GM23338 (cell line): ENCODE results near the gene ENTPD8. TPM values are rescaled to one million over a fixed set of nuclear protein-coding genes. Genes with fewer than 3 reads are reported as not detected.

ENCODE experiments used
- ATAC-seq: fragments of 200-7000 bp; cut with Tn5 transposase; 3 replicates; pipeline ENCODE4 v1.9.1; 2020
- DNase-seq: peaks from one replicate; pipeline ENCODE4 v3.0.0-alpha.2; 2015; ENCODE audit warnings: low spot score
- H2AFZ ChIP-seq: fragments of 200-600 bp; sonication (generic); 2 replicates; pipeline ENCODE4 v1.8.0; 2016; ENCODE audit warnings: antibody characterized with exemption, mild to moderate bottlenecking, moderate library complexity
- H3F3A ChIP-seq: fragments of 200-600 bp; sonication (generic); replicated peaks from 2 replicates; pipeline ENCODE4 v1.8.0; 2017; ENCODE audit warnings: antibody characterized with exemption, mixed run types, low read depth
- H3K27ac ChIP-seq: fragments of 200-600 bp; sonication (generic); 2 replicates; pipeline ENCODE4 v1.6.1; 2016; ENCODE audit warnings: low read depth
- H3K27me3 ChIP-seq: fragments of 200-600 bp; sonication (generic); 2 replicates; pipeline ENCODE4 v1.8.0; 2016; ENCODE audit warnings: mild to moderate bottlenecking, mixed run types, moderate library complexity; ENCODE audit not compliant: insufficient read depth
- H3K36me3 ChIP-seq: fragments of 200-600 bp; sonication (generic); 2 replicates; pipeline ENCODE4 v1.8.0; 2016; ENCODE audit warnings: mild to moderate bottlenecking; ENCODE audit not compliant: insufficient read depth
- H3K4me1 ChIP-seq: fragments of 200-600 bp; sonication (generic); 2 replicates; pipeline ENCODE4 v1.8.0; 2016; ENCODE audit warnings: mild to moderate bottlenecking, moderate library complexity; ENCODE audit not compliant: insufficient read depth
- H3K4me2 ChIP-seq: fragments of 200-600 bp; sonication (generic); 2 replicates; pipeline ENCODE4 v1.7.1; 2017; ENCODE audit warnings: mixed run types
- H3K4me3 ChIP-seq: fragments of 200-600 bp; sonication (generic); 2 replicates; pipeline ENCODE4 v1.6.1; 2016; ENCODE audit warnings: mixed run types
- H3K79me2 ChIP-seq: fragments of 200-600 bp; sonication (generic); replicated peaks from 2 replicates; pipeline ENCODE4 v1.8.0; 2017; ENCODE audit warnings: mild to moderate bottlenecking; ENCODE audit not compliant: insufficient read depth
- H3K9me2 ChIP-seq: fragments of 200-600 bp; sonication (generic); 2 replicates; pipeline ENCODE4 v1.8.0; 2017; ENCODE audit not compliant: insufficient read depth
- H4K20me1 ChIP-seq: fragments of 200-600 bp; sonication (generic); replicated peaks from 2 replicates; pipeline ENCODE4 v1.8.0; 2017; ENCODE audit warnings: mild to moderate bottlenecking; ENCODE audit not compliant: insufficient read depth
- H3K27ac Mint-ChIP-seq: 2 replicates; pipeline ENCODE4 v1.8.0; 2020; ENCODE audit warnings: inconsistent platforms, mild to moderate bottlenecking, moderate library complexity, mixed read lengths
- H3K27me3 Mint-ChIP-seq: 3 replicates; pipeline ENCODE4 v1.8.0; 2022; ENCODE audit warnings: low read depth, mild to moderate bottlenecking, moderate library complexity, mixed read lengths, inconsistent platforms; ENCODE audit not compliant: insufficient read depth, poor library complexity
- H3K36me3 Mint-ChIP-seq: 3 replicates; pipeline ENCODE4 v1.8.0; 2021; ENCODE audit warnings: low read depth, mild to moderate bottlenecking, inconsistent platforms, moderate library complexity, mixed read lengths
- H3K4me1 Mint-ChIP-seq: 3 replicates; pipeline ENCODE4 v1.8.0; 2020; ENCODE audit warnings: mild to moderate bottlenecking, inconsistent platforms, mixed read lengths
- H3K4me3 Mint-ChIP-seq: 3 replicates; pipeline ENCODE4 v1.8.0; 2021; ENCODE audit warnings: moderate library complexity, mild to moderate bottlenecking, inconsistent platforms, mixed read lengths
- H3K9me3 Mint-ChIP-seq: 3 replicates; pipeline ENCODE4 v1.8.0; 2020; ENCODE audit warnings: moderate library complexity, mild to moderate bottlenecking, inconsistent platforms, mixed read lengths
- CREB1 ChIP-seq: fragments of 250-450 bp; sonication (Bioruptor Pico); IDR thresholded peaks from 2 replicates; pipeline ENCODE4 v1.5.0; 2020; ENCODE audit warnings: low read depth, mild to moderate bottlenecking, moderate library complexity
- EZH2 ChIP-seq: fragments of 200-600 bp; sonication (generic); IDR thresholded peaks from one replicate; pipeline ENCODE4 v1.8.0; 2017; ENCODE audit warnings: antibody characterized with exemption, mild to moderate bottlenecking, low read depth; ENCODE audit not compliant: unreplicated experiment
- JUNB ChIP-seq: IDR thresholded peaks from one replicate; pipeline ENCODE4 v1.6.1; 2016; ENCODE audit warnings: antibody characterized with exemption; ENCODE audit not compliant: unreplicated experiment
- POLR2AphosphoS5 ChIP-seq: IDR thresholded peaks from 2 replicates; pipeline ENCODE4 v1.6.1; 2016; ENCODE audit warnings: antibody characterized with exemption, low read depth
- STAT1 ChIP-seq: IDR thresholded peaks from one replicate; pipeline ENCODE4 v1.6.1; 2016; ENCODE audit warnings: antibody characterized with exemption; ENCODE audit not compliant: unreplicated experiment
- ZNF114 ChIP-seq: fragments of 250-450 bp; sonication (Bioruptor Pico); IDR thresholded peaks from 2 replicates; pipeline ENCODE4 v1.5.0; 2020; ENCODE audit warnings: mild to moderate bottlenecking, moderate library complexity
- ZNF331 ChIP-seq: fragments of 250-450 bp; sonication (Bioruptor Pico); IDR thresholded peaks from 2 replicates; pipeline ENCODE4 v1.5.0; 2020; ENCODE audit warnings: low read depth, mild to moderate bottlenecking, moderate library complexity
- polyA plus RNA-seq: library from polyadenylated mRNA; unstranded; fragments of >200 nt; fragmentation: Nextera tagmentation; extraction: Ambion mirVana; gene quantifications from 2 replicates; pipeline ENCODE4 v1.2.1, GENCODE V29; 2016
- total RNA-seq: library from RNA; depleted of rRNA; stranded (reverse); fragments of >200 nt; shearing (Covaris generic); gene quantifications from 2 replicates; pipeline ENCODE4 v1.2.3, GENCODE V29; 2014
- TF ChIP-seq, protein P1 (sequence below): fragments of 250-450 bp; sonication (Bioruptor Pico); IDR thresholded peaks from 2 replicates; pipeline ENCODE4 v1.5.0; 2020; ENCODE audit warnings: mild to moderate bottlenecking, moderate library complexity
- TF ChIP-seq, protein P2 (sequence below): IDR thresholded peaks from 2 replicates; pipeline ENCODE4 v1.6.1; 2016; ENCODE audit warnings: antibody characterized with exemption

The ENTPD8 gene
- total and polyA plus RNA-seq, 2 experiments from 2014 or later, result 0.42 to 0.89 TPM

DNA sequence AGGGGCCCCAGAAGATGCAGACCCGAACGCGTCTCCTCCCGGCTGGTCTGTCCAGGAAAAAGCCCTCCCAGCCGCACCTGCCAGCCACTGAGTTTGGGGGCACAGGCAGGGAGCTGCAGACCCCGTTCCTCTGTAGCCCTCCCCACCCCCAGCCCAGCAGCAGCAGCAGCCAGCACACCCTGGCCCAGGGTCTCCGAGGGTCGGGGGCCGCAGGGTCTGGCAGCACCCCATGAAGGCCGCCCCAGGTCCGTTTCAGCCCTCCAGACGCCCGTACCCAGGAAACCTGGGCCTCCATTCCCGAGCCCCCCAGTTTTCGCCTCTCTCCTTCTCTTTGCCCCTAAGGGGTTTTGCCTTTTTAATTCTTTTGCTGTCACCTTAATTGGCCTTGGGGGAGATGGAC, 37.9 kb downstream of the ENTPD8 start (continued):
- TF ChIP-seq, protein P1, sequence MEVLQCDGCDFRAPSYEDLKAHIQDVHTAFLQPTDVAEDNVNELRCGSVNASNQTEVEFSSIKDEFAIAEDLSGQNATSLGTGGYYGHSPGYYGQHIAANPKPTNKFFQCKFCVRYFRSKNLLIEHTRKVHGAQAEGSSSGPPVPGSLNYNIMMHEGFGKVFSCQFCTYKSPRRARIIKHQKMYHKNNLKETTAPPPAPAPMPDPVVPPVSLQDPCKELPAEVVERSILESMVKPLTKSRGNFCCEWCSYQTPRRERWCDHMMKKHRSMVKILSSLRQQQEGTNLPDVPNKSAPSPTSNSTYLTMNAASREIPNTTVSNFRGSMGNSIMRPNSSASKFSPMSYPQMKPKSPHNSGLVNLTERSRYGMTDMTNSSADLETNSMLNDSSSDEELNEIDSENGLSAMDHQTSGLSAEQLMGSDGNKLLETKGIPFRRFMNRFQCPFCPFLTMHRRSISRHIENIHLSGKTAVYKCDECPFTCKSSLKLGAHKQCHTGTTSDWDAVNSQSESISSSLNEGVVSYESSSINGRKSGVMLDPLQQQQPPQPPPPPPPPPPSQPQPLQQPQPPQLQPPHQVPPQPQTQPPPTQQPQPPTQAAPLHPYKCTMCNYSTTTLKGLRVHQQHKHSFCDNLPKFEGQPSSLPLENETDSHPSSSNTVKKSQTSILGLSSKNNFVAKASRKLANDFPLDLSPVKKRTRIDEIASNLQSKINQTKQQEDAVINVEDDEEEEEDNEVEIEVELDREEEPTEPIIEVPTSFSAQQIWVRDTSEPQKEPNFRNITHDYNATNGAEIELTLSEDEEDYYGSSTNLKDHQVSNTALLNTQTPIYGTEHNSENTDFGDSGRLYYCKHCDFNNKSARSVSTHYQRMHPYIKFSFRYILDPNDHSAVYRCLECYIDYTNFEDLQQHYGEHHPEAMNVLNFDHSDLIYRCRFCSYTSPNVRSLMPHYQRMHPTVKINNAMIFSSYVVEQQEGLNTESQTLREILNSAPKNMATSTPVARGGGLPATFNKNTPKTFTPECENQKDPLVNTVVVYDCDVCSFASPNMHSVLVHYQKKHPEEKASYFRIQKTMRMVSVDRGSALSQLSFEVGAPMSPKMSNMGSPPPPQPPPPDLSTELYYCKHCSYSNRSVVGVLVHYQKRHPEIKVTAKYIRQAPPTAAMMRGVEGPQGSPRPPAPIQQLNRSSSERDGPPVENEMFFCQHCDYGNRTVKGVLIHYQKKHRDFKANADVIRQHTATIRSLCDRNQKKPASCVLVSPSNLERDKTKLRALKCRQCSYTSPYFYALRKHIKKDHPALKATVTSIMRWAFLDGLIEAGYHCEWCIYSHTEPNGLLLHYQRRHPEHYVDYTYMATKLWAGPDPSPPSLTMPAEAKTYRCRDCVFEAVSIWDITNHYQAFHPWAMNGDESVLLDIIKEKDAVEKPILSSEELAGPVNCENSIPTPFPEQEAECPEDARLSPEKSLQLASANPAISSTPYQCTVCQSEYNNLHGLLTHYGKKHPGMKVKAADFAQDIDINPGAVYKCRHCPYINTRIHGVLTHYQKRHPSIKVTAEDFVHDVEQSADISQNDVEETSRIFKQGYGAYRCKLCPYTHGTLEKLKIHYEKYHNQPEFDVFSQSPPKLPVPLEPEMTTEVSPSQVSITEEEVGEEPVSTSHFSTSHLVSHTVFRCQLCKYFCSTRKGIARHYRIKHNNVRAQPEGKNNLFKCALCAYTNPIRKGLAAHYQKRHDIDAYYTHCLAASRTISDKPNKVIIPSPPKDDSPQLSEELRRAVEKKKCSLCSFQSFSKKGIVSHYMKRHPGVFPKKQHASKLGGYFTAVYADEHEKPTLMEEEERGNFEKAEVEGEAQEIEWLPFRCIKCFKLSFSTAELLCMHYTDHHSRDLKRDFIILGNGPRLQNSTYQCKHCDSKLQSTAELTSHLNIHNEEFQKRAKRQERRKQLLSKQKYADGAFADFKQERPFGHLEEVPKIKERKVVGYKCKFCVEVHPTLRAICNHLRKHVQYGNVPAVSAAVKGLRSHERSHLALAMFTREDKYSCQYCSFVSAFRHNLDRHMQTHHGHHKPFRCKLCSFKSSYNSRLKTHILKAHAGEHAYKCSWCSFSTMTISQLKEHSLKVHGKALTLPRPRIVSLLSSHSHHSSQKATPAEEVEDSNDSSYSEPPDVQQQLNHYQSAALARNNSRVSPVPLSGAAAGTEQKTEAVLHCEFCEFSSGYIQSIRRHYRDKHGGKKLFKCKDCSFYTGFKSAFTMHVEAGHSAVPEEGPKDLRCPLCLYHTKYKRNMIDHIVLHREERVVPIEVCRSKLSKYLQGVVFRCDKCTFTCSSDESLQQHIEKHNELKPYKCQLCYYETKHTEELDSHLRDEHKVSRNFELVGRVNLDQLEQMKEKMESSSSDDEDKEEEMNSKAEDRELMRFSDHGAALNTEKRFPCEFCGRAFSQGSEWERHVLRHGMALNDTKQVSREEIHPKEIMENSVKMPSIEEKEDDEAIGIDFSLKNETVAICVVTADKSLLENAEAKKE (CRISPR knock-in tag), result no peak
- TF ChIP-seq ZNF114 (CRISPR knock-in tag) (no peak), ZNF331 (CRISPR knock-in tag) (no peak), STAT1 (no peak)

DNA sequence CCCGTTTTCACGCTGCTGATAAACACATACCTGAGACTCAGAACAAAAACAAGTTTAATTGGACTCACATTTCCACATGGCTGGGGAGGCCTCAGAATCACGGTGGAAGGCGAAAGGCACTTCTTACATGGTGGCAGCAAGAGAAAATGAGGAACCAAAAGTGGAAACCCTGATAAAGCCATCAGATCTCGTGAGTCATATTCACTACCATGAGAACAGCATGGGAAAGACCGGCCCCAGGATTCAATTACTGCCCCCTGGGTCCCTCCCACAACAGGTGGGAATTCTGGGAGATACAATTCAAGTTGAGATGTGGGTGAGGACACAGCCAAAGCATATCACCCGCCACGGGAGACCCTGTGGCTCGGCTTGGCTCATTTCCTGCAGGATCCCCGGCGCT, 38.4 kb downstream of the ENTPD8 start:
- Mint-ChIP-seq H3K4me3 (no peak overlapping the region; the same call in 2 of the 3 replicates), H3K36me3 (peaks cover 34% of the 10 kb centered on the region), H3K4me1 (no peaks in the 10 kb centered on the region; the same call in 1 of the 3 replicates), H3K9me3 (peaks cover 37% of the 10 kb centered on the region), H3K27ac (no peak overlapping the region), H3K27me3 (no peaks in the 10 kb centered on the region)
- peaks cover 5% of the 10 kb centered on the region; the same call in 1 of the 2 replicates for H4K20me1 ChIP-seq
- no peaks in the 10 kb centered on the region for H3K79me2 ChIP-seq
- H3K4me2 ChIP-seq, result no peak overlapping the region
- H3K4me1 ChIP-seq, result no peaks in the 10 kb centered on the region
- H3K4me3 ChIP-seq, result no peak overlapping the region
- DNase-seq (no peak), ATAC-seq (no peak)
- no peaks in the 10 kb centered on the region for H3F3A ChIP-seq
- H3K27ac ChIP-seq, result no peak overlapping the region
- no peaks in the 10 kb centered on the region for H3K36me3 ChIP-seq
- H3K27me3 ChIP-seq, result no peaks in the 10 kb centered on the region
- H3K9me2 ChIP-seq, result no peaks in the 10 kb centered on the region
- H2AFZ ChIP-seq, result no peak overlapping the region
- TF ChIP-seq EZH2 (no peak), POLR2AphosphoS5 (no peak), STAT1 (no peak), CREB1 (no peak), JUNB (no peak), ZNF114 (CRISPR knock-in tag) (no peak)
- TF ChIP-seq, protein P2, sequence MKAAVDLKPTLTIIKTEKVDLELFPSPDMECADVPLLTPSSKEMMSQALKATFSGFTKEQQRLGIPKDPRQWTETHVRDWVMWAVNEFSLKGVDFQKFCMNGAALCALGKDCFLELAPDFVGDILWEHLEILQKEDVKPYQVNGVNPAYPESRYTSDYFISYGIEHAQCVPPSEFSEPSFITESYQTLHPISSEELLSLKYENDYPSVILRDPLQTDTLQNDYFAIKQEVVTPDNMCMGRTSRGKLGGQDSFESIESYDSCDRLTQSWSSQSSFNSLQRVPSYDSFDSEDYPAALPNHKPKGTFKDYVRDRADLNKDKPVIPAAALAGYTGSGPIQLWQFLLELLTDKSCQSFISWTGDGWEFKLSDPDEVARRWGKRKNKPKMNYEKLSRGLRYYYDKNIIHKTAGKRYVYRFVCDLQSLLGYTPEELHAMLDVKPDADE, result no peak
- TF ChIP-seq, protein P1 (CRISPR knock-in tag), result no peak
